CD4-positive, alpha-beta T cell treated with Interleukin-6 for 4 hours (primary cell): ENCODE measurements around the gene LINGO1.

Experiments used
- DNase-seq: peaks from one replicate; pipeline ENCODE4 v3.0.0-alpha.2; 2020; ENCODE audit warnings: mixed read lengths

The LINGO1 gene

GRCh38 chr15:77630956-77631744 lies 1.6 kb downstream of the LINGO1 start:
- DNase-seq, result no peak

- DNase-seq, result no peak
Observed at GRCh38 chr15:77630056-77630455, 2.7 kb downstream of the LINGO1 start.

GRCh38 chr15:77629070-77630030 lies 3.4 kb downstream of the LINGO1 start:
- no peak for DNase-seq

GRCh38 chr15:77628010-77628409 lies 4.7 kb downstream of the LINGO1 start:
- DNase-seq, result no peak

GRCh38 chr15:77627581-77627980 lies 5.1 kb downstream of the LINGO1 start:
- no peak for DNase-seq

- DNase-seq, result no peak
Observed at GRCh38 chr15:77627067-77627466, 5.6 kb downstream of the LINGO1 start.

GRCh38 chr15:77626002-77626401 lies 6.7 kb downstream of the LINGO1 start:
- no peak for DNase-seq

GRCh38 chr15:77625376-77625775 lies 7.3 kb downstream of the LINGO1 start:
- no peak for DNase-seq

GRCh38 chr15:77624868-77625267 lies 7.8 kb downstream of the LINGO1 start:
- no peak for DNase-seq

- DNase-seq, result no peak
Observed at GRCh38 chr15:77623755-77624524, 8.8 kb downstream of the LINGO1 start.

- DNase-seq, result no peak
Observed at GRCh38 chr15:77622934-77623754, 9.6 kb downstream of the LINGO1 start.

- no peak for DNase-seq
Observed at GRCh38 chr15:77622209-77622933, 10.3 kb downstream of the LINGO1 start.

GRCh38 chr15:77621847-77622208 lies 10.9 kb downstream of the LINGO1 start:
- DNase-seq, result no peak

- DNase-seq, result no peak
Observed at GRCh38 chr15:77620960-77621647, 11.6 kb downstream of the LINGO1 start.

- no peak for DNase-seq
Observed at GRCh38 chr15:77620297-77620696, 12.4 kb downstream of the LINGO1 start.

- DNase-seq, result no peak
Observed at GRCh38 chr15:77619883-77620282, 12.8 kb downstream of the LINGO1 start.

- no peak for DNase-seq
Observed at GRCh38 chr15:77617476-77618230, 15.1 kb downstream of the LINGO1 start.

GRCh38 chr15:77616072-77616471 lies 16.6 kb downstream of the LINGO1 start:
- no peak for DNase-seq

GRCh38 chr15:77615472-77615871 lies 17.2 kb downstream of the LINGO1 start:
- DNase-seq, result no peak

- no peak for DNase-seq
Observed at GRCh38 chr15:77614251-77614806, 18.4 kb downstream of the LINGO1 start.
